Peyer's patch (tissue), 4 donors: Measurements from ENCODE around the gene MMP21.

ENCODE experiments used
- POLR2A ChIP-seq, 2 donors: fragments of 450-650 bp; IDR thresholded peaks; one replicate each; pipeline ENCODE4 v1.5.1; 2017; ENCODE audit warnings: antibody characterized with exemption in 2 of 2, mild to moderate bottlenecking in 2 of 2, moderate library complexity in 2 of 2
- TF ChIP-seq, protein P1 (sequence below), 6 experiments: fragments of 450-650 bp in 4 of 6; fragments of 200-600 bp in 2 of 6; sonication (generic) in 1 of 6; IDR thresholded peaks; one replicate each; pipeline ENCODE4 v1.5.1; 2017 to 2019; ENCODE audit warnings: antibody characterized with exemption in 6 of 6, mild to moderate bottlenecking in 3 of 6, moderate library complexity in 1 of 6

DNA sequence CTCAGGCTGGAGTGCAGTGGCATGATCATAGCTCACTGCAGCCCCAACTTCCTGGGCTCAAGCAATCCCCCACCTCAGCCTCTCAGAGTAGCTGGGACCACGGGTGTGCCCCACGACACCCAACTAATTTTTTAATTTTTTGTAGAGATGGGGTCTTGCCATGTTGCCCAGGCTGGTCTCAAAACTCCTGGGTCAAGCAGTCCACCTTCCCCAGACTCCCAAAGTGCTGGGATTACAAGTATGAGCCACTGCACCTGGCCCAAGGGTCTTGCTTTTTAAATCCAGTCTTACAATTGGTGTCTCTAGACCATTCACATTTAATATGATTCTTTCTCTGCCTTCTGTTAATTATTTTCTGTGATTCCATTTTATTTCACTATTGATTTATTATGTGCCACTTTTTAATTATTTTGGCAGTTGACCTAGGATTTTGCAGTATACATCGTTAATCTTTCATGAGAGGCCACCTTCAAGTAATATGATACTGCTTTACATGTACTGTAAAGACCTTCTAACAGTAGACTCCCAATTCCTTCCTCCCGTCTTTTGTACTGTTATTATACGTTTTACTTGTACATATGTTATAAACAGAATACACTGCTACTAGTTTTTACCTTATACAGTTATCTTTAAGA, 18.7 kb downstream of the MMP21 start:
- TF ChIP-seq, protein P1, sequence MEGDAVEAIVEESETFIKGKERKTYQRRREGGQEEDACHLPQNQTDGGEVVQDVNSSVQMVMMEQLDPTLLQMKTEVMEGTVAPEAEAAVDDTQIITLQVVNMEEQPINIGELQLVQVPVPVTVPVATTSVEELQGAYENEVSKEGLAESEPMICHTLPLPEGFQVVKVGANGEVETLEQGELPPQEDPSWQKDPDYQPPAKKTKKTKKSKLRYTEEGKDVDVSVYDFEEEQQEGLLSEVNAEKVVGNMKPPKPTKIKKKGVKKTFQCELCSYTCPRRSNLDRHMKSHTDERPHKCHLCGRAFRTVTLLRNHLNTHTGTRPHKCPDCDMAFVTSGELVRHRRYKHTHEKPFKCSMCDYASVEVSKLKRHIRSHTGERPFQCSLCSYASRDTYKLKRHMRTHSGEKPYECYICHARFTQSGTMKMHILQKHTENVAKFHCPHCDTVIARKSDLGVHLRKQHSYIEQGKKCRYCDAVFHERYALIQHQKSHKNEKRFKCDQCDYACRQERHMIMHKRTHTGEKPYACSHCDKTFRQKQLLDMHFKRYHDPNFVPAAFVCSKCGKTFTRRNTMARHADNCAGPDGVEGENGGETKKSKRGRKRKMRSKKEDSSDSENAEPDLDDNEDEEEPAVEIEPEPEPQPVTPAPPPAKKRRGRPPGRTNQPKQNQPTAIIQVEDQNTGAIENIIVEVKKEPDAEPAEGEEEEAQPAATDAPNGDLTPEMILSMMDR (IDR thresholded peaks at IDR 0.05) = no peak
- no peak for TF ChIP-seq POLR2A (IDR thresholded peaks at IDR 0.05)
